SU-DHL-6 (cell line): ENCODE measurements around the gene KIAA1191.

ENCODE experiments used
- CTCF ChIP-seq: fragments of 200-600 bp; sonication (generic); IDR thresholded peaks from one replicate; pipeline ENCODE4 v1.5.1; 2017; ENCODE audit warnings: antibody characterized with exemption, mild to moderate bottlenecking, low read length, moderate library complexity; ENCODE audit not compliant: insufficient read depth, poor library complexity, severe bottlenecking
- EZH2phosphoT487 ChIP-seq: fragments of 200-600 bp; sonication (generic), shearing (Covaris generic); conservative IDR thresholded peaks from 2 replicates; pipeline ENCODE4 v1.6.1; 2018; ENCODE audit warnings: mild to moderate bottlenecking, antibody characterized with exemption, low read length, moderate library complexity, mixed read lengths

- TF ChIP-seq CTCF (no peak), EZH2phosphoT487 (no peak)
Observed at GRCh38 chr5:176406436-176407052, 45.0 kb upstream of the KIAA1191 start.
